ENCODE measurements around the gene ABCA8. TPM values are rescaled to one million over a fixed set of nuclear protein-coding genes. Genes with fewer than 3 reads are reported as not detected.

Gene ABCA8
- total RNA-seq, 2 donors from 2014 or later = 6.8 to 9.7 TPM

GRCh38 chr17:68835071-68835470 lies 120.1 kb downstream of the ABCA8 start:
- Histone ChIP-seq H3K4me3 (no peak overlapping the region), H3K4me1 (no peaks in the 10 kb centered on the region), H3K9me3 (no peaks in the 10 kb centered on the region), H3K9ac (ENCODE audit: low read depth in 2 of 2, low read length in 2 of 2) (no peak overlapping the region), H3K27me3 (no peaks in the 10 kb centered on the region), H3K36me3 (no peaks in the 10 kb centered on the region), H3K27ac (no peak overlapping the region)
- no peak for DNase-seq
- intact Hi-C loops (cut with DNase I) = no loop called here
- no peak for TF ChIP-seq CTCF (IDR thresholded peaks at IDR 0.05)

GRCh38 chr17:68834328-68834836 lies 120.8 kb downstream of the ABCA8 start:
- no peaks in the 10 kb centered on the region for H3K4me1 ChIP-seq
- H3K4me3 ChIP-seq = no peak overlapping the region
- H3K27ac ChIP-seq = no peak overlapping the region
- no peak for TF ChIP-seq CTCF (IDR thresholded peaks at IDR 0.05)
- H3K36me3 ChIP-seq = no peaks in the 10 kb centered on the region
- no peak overlapping the region for H3K9ac ChIP-seq (ENCODE audit: low read depth in 2 of 2, low read length in 2 of 2)
- intact Hi-C loops (cut with DNase I) = no loop called here
- no peaks in the 10 kb centered on the region for H3K9me3 ChIP-seq
- no peak for DNase-seq
- H3K27me3 ChIP-seq = no peaks in the 10 kb centered on the region

GRCh38 chr17:68832109-68832802 lies 122.9 kb downstream of the ABCA8 start:
- Histone ChIP-seq H3K9me3 (no peaks in the 10 kb centered on the region), H3K27me3 (no peaks in the 10 kb centered on the region), H3K4me3 (no peak overlapping the region), H3K9ac (ENCODE audit: low read depth in 2 of 2, low read length in 2 of 2) (no peak overlapping the region), H3K27ac (no peak overlapping the region), H3K36me3 (no peaks in the 10 kb centered on the region), H3K4me1 (no peaks in the 10 kb centered on the region)
- intact Hi-C loops (cut with DNase I) = no loop called here
- DNase-seq = peak; percentile 20
- no peak for TF ChIP-seq CTCF (IDR thresholded peaks at IDR 0.05)

- no peaks in the 10 kb centered on the region for H3K27me3 ChIP-seq
- H3K27ac ChIP-seq = no peak overlapping the region
- H3K36me3 ChIP-seq = no peaks in the 10 kb centered on the region
- no peak overlapping the region for H3K4me3 ChIP-seq
- intact Hi-C loops (cut with DNase I) = no loop called here
- no peak for DNase-seq
- no peak overlapping the region for H3K9ac ChIP-seq (ENCODE audit: low read depth in 2 of 2, low read length in 2 of 2)
- TF ChIP-seq CTCF (IDR thresholded peaks at IDR 0.05) = no peak
- H3K4me1 ChIP-seq = no peaks in the 10 kb centered on the region
- H3K9me3 ChIP-seq = no peaks in the 10 kb centered on the region
These were observed 124.0 kb downstream of the ABCA8 start for GRCh38 chr17:68831170-68831569.

GRCh38 chr17:68830313-68830712 lies 124.9 kb downstream of the ABCA8 start:
- no peaks in the 10 kb centered on the region for H3K27me3 ChIP-seq
- no peak overlapping the region for H3K9ac ChIP-seq (ENCODE audit: low read depth in 2 of 2, low read length in 2 of 2)
- DNase-seq = no peak
- H3K36me3 ChIP-seq = no peaks in the 10 kb centered on the region
- no peak overlapping the region for H3K27ac ChIP-seq
- intact Hi-C loops (cut with DNase I) = no loop called here
- no peak overlapping the region for H3K4me3 ChIP-seq
- no peak for TF ChIP-seq CTCF (IDR thresholded peaks at IDR 0.05)
- H3K4me1 ChIP-seq = no peaks in the 10 kb centered on the region
- H3K9me3 ChIP-seq = no peaks in the 10 kb centered on the region
